HUES48 (cell line): ENCODE results near the gene RRP1.

Experiments used
- H3K27ac ChIP-seq: one replicate; pipeline ENCODE4 v1.7.0; 2013; ENCODE audit warnings: low read depth, low read length, inconsistent platforms
- H3K27me3 ChIP-seq: 2 replicates; pipeline ENCODE4 v1.6.1; 2013; ENCODE audit warnings: mild to moderate bottlenecking, low read length; ENCODE audit not compliant: control insufficient read depth, insufficient read depth
- H3K36me3 ChIP-seq: 2 replicates; pipeline ENCODE4 v1.6.1; 2013; ENCODE audit warnings: low read length; ENCODE audit not compliant: control insufficient read depth, insufficient read depth
- H3K4me1 ChIP-seq: 2 replicates; pipeline ENCODE4 v1.6.1; 2013; ENCODE audit warnings: mild to moderate bottlenecking, low read length; ENCODE audit not compliant: control insufficient read depth, insufficient read depth
- H3K4me3 ChIP-seq: 2 replicates; pipeline ENCODE4 v1.5.1; 2013; ENCODE audit warnings: mild to moderate bottlenecking, low read depth, low read length
- H3K9ac ChIP-seq: 2 replicates; pipeline ENCODE4 v1.6.1; 2013; ENCODE audit warnings: mild to moderate bottlenecking, low read depth, low read length, moderate library complexity
- H3K9me3 ChIP-seq: 2 replicates; pipeline ENCODE4 v1.6.1; 2013; ENCODE audit warnings: low read length; ENCODE audit not compliant: control insufficient read depth, insufficient read depth

Gene RRP1

GRCh38 chr21:43849532-43850299, 60.3 kb downstream of the RRP1 start:
- no peaks in the 10 kb centered on the region for H3K9me3 ChIP-seq
- no peak overlapping the region for H3K4me3 ChIP-seq
- no peaks in the 10 kb centered on the region for H3K27me3 ChIP-seq
- no peaks in the 10 kb centered on the region for H3K36me3 ChIP-seq
- no peaks in the 10 kb centered on the region for H3K4me1 ChIP-seq
- no peak overlapping the region for H3K9ac ChIP-seq
- H3K27ac ChIP-seq, result no peak overlapping the region

- Histone ChIP-seq H3K9me3 (no peaks in the 10 kb centered on the region), H3K4me1 (no peaks in the 10 kb centered on the region), H3K36me3 (no peaks in the 10 kb centered on the region), H3K4me3 (no peak overlapping the region), H3K27me3 (no peaks in the 10 kb centered on the region), H3K27ac (no peak overlapping the region), H3K9ac (no peak overlapping the region)
Measured at GRCh38 chr21:43850728-43851295, 61.4 kb downstream of the RRP1 start.

- H3K27ac ChIP-seq, result no peak overlapping the region
- no peaks in the 10 kb centered on the region for H3K36me3 ChIP-seq
- no peaks in the 10 kb centered on the region for H3K27me3 ChIP-seq
- H3K4me3 ChIP-seq, result no peak overlapping the region
- H3K9ac ChIP-seq, result no peak overlapping the region
- no peaks in the 10 kb centered on the region for H3K9me3 ChIP-seq
- H3K4me1 ChIP-seq, result no peaks in the 10 kb centered on the region
Measured at GRCh38 chr21:43851593-43851992, 62.2 kb downstream of the RRP1 start.

GRCh38 chr21:43853851-43854772, 64.7 kb downstream of the RRP1 start:
- Histone ChIP-seq H3K4me1 (peaks cover under 1% of the 10 kb centered on the region; the same call in 1 of the 2 replicates), H3K36me3 (no peaks in the 10 kb centered on the region), H3K4me3 (no peak overlapping the region), H3K9ac (no peak overlapping the region), H3K27ac (no peak overlapping the region), H3K9me3 (no peaks in the 10 kb centered on the region), H3K27me3 (no peaks in the 10 kb centered on the region)
